Activated T-helper 2 cell treated with anti-CD3 and anti-CD28 coated beads, Interferon-gamma antibody, Interleukin-2, Interleukin-4, amounts not matched to agents 10 μg/mL and 5 μg/mL and 100 μg/mL, durations not matched to agents 14 hours and 24 hours and 36 hours (primary cell): ENCODE data around the gene GAL. TPM values are rescaled to one million over a fixed set of nuclear protein-coding genes. Genes with fewer than 3 reads are reported as not detected.

ENCODE experiments used
- DNase-seq: peaks from one replicate; pipeline ENCODE4 v3.0.0; 2021; ENCODE audit warnings: low spot score
- H3K27ac Mint-ChIP-seq: one replicate; pipeline ENCODE4 v1.8.0; 2021; ENCODE audit warnings: mixed read lengths
- H3K27me3 Mint-ChIP-seq: one replicate; pipeline ENCODE4 v1.8.0; 2021; ENCODE audit warnings: low read depth, mixed read lengths
- H3K36me3 Mint-ChIP-seq: one replicate; pipeline ENCODE4 v1.8.0; 2021; ENCODE audit warnings: low read depth, mixed read lengths
- H3K4me1 Mint-ChIP-seq: one replicate; pipeline ENCODE4 v1.8.0; 2021; ENCODE audit warnings: low read depth, mixed read lengths
- H3K4me3 Mint-ChIP-seq: one replicate; pipeline ENCODE4 v1.8.0; 2021; ENCODE audit warnings: low read depth, mild to moderate bottlenecking, moderate library complexity, mixed read lengths
- H3K9me3 Mint-ChIP-seq: one replicate; pipeline ENCODE4 v1.8.0; 2021; ENCODE audit warnings: mixed read lengths
- intact Hi-C: fragments of 100-400 bp; cut with micrococcal nuclease; formaldehyde crosslinking; loops from one replicate; pipeline ENCODE4 v1.15.1; 2023
- total RNA-seq: library from RNA; stranded (reverse); gene quantifications from 2 replicates; pipeline ENCODE4 v1.2.3, GENCODE V29; 2022

Gene GAL
- total RNA-seq, 1 donor from 2014 or later = 0.84 TPM

DNA sequence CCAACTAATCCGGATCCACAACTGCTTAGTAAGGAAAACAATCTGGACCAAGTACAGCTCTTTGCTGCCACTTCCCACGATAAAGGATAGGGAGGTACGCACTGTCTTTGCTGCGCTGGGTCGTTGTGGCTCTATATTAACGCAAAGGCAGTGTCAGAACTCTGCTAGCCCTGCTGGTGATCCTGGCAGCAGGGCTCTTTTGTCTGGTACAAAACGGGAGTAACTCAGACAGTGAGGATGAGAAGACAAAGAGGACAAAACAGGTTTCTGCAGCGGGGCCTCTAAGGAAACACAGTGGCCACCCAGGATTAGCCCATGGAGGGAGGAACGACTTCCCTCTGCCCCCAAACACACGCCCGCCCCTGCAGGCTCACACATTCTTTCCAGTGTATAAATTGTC, 26.1 kb downstream of the GAL start:
- Mint-ChIP-seq H3K27ac (no peak overlapping the region), H3K4me1 (no peaks in the 10 kb centered on the region), H3K4me3 (no peak overlapping the region), H3K36me3 (no peaks in the 10 kb centered on the region), H3K9me3 (no peaks in the 10 kb centered on the region), H3K27me3 (no peaks in the 10 kb centered on the region)
- DNase-seq = no peak
- intact Hi-C loops = no loop called here

- no peaks in the 10 kb centered on the region for H3K36me3 Mint-ChIP-seq
- intact Hi-C loops = no loop called here
- H3K9me3 Mint-ChIP-seq = no peaks in the 10 kb centered on the region
- H3K4me1 Mint-ChIP-seq = no peaks in the 10 kb centered on the region
- DNase-seq = no peak
- no peaks in the 10 kb centered on the region for H3K27me3 Mint-ChIP-seq
- no peak overlapping the region for H3K4me3 Mint-ChIP-seq
- no peak overlapping the region for H3K27ac Mint-ChIP-seq
Measured at GRCh38 chr11:68711114-68711513, 26.8 kb downstream of the GAL start.

GRCh38 chr11:68714060-68714856, 29.9 kb downstream of the GAL start:
- Mint-ChIP-seq H3K27me3 (peaks cover 4% of the 10 kb centered on the region), H3K36me3 (no peaks in the 10 kb centered on the region), H3K4me3 (no peak overlapping the region), H3K27ac (no peak overlapping the region), H3K4me1 (no peaks in the 10 kb centered on the region), H3K9me3 (no peaks in the 10 kb centered on the region)
- intact Hi-C loops = no loop called here
- no peak for DNase-seq

- Mint-ChIP-seq H3K9me3 (no peaks in the 10 kb centered on the region), H3K36me3 (no peaks in the 10 kb centered on the region), H3K4me3 (no peak overlapping the region), H3K4me1 (no peaks in the 10 kb centered on the region), H3K27ac (no peak overlapping the region), H3K27me3 (peaks cover 12% of the 10 kb centered on the region)
- DNase-seq = no peak
- intact Hi-C loops = no loop called here
Measured at GRCh38 chr11:68715456-68716122, 31.2 kb downstream of the GAL start.

- no peak for DNase-seq
- Mint-ChIP-seq H3K4me1 (no peaks in the 10 kb centered on the region), H3K27ac (no peak overlapping the region), H3K9me3 (no peaks in the 10 kb centered on the region), H3K27me3 (peaks cover 20% of the 10 kb centered on the region), H3K36me3 (no peaks in the 10 kb centered on the region), H3K4me3 (no peak overlapping the region)
- intact Hi-C loops = no loop called here
Measured at GRCh38 chr11:68721075-68721474, 36.7 kb downstream of the GAL start.

GRCh38 chr11:68722143-68722542, 37.8 kb downstream of the GAL start:
- DNase-seq = no peak
- Mint-ChIP-seq H3K4me3 (no peak overlapping the region), H3K27me3 (peaks cover 20% of the 10 kb centered on the region), H3K9me3 (no peaks in the 10 kb centered on the region), H3K4me1 (no peaks in the 10 kb centered on the region), H3K27ac (no peak overlapping the region), H3K36me3 (no peaks in the 10 kb centered on the region)
- intact Hi-C loops = no loop called here

DNA sequence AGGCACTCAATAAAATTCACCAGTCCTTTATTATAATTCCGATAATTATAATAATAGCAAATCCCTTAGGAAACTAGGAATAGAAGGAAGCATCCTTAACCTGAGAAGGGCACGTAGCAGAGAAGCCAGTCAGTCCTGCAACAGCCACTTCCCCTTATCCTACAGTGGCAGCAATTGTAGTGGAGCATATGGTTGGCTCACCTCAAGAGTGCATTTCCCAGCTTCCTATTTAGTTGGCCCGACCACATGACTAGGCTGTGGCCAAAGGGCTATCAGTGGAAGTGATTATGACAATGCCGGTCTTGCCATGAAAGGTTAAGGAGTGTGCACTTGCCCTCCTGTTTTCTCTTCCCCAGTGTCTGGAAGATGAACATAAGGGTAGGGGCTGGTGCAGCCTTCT, 39.9 kb downstream of the GAL start:
- intact Hi-C loops = no loop called here
- Mint-ChIP-seq H3K4me3 (no peak overlapping the region), H3K27me3 (peaks cover 25% of the 10 kb centered on the region), H3K9me3 (no peaks in the 10 kb centered on the region), H3K27ac (no peak overlapping the region), H3K36me3 (no peaks in the 10 kb centered on the region), H3K4me1 (no peaks in the 10 kb centered on the region)
- no peak for DNase-seq

- peaks cover 10% of the 10 kb centered on the region for H3K27me3 Mint-ChIP-seq
- no peaks in the 10 kb centered on the region for H3K9me3 Mint-ChIP-seq
- no peaks in the 10 kb centered on the region for H3K4me1 Mint-ChIP-seq
- intact Hi-C loops = no loop called here
- no peaks in the 10 kb centered on the region for H3K36me3 Mint-ChIP-seq
- no peak overlapping the region for H3K27ac Mint-ChIP-seq
- no peak for DNase-seq
- no peak overlapping the region for H3K4me3 Mint-ChIP-seq
Measured at GRCh38 chr11:68727783-68728182, 43.4 kb downstream of the GAL start.

DNA sequence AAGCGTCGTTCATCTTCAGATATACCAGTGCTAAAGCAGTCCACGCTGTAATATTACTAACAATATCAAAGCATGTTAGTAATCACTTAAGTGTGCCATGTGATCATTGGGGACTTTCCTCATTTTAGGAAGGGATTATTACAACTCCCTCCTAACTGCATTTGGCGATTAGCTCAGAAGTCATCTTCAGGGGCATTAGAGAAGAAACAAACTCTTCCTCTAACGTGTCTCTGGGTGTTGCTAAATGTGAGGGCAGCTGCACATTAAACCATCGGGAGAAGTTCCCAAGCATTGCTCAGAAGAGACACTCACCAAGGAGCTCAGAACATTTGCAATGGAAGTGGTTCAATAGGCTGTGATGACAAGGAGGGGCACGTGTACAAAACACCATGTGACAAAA, 49.8 kb downstream of the GAL start:
- intact Hi-C loops = no loop called here
- Mint-ChIP-seq H3K9me3 (no peaks in the 10 kb centered on the region), H3K36me3 (no peaks in the 10 kb centered on the region), H3K27me3 (no peaks in the 10 kb centered on the region), H3K4me3 (no peak overlapping the region), H3K4me1 (no peaks in the 10 kb centered on the region), H3K27ac (no peak overlapping the region)
- no peak for DNase-seq

GRCh38 chr11:68735125-68735524, 50.8 kb downstream of the GAL start:
- no peaks in the 10 kb centered on the region for H3K4me1 Mint-ChIP-seq
- intact Hi-C loops = no loop called here
- no peak for DNase-seq
- H3K27ac Mint-ChIP-seq = no peak overlapping the region
- H3K27me3 Mint-ChIP-seq = no peaks in the 10 kb centered on the region
- no peaks in the 10 kb centered on the region for H3K36me3 Mint-ChIP-seq
- no peaks in the 10 kb centered on the region for H3K9me3 Mint-ChIP-seq
- no peak overlapping the region for H3K4me3 Mint-ChIP-seq

GRCh38 chr11:68735646-68736045, 51.3 kb downstream of the GAL start:
- Mint-ChIP-seq H3K4me1 (no peaks in the 10 kb centered on the region), H3K9me3 (no peaks in the 10 kb centered on the region)
- intact Hi-C loops = no loop called here

More at GRCh38 chr11:68735646-68736045, 51.3 kb downstream of the GAL start:
- DNase-seq = no peak
- H3K4me3 Mint-ChIP-seq = no peak overlapping the region
- H3K36me3 Mint-ChIP-seq = no peaks in the 10 kb centered on the region
- H3K27ac Mint-ChIP-seq = no peak overlapping the region
- no peaks in the 10 kb centered on the region for H3K27me3 Mint-ChIP-seq
